ENCODE data around the gene ATG4A. TPM values are rescaled to one million over a fixed set of nuclear protein-coding genes. Genes with fewer than 3 reads are reported as not detected.
A peak's percentile ranks its signal among the peaks of the same experiment; 100 is the strongest.

Gene ATG4A
- total and polyA plus RNA-seq, 8 donors = 9.0 to 69.2 (median 19.1) TPM; not detected in 1

DNA sequence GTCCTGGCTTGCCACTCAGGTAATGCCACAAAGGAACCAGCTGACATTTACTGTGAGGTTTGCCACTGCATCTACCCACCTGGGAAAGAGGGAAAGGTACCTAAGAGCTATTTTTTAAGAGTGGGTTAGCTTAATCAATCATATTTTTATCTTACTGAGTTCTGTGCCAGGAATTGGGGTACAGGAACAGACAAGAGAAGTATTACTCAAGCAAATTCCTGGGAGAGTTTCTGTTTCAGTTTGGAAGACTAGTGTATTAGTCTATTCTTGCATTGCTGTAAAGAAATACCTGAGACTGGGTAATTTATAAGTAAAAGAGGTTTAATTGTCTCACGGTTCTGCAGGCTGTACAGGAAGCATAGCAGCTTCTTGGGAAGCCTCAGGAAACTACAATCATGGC lies 23.5 kb upstream of the ATG4A start:
- Histone ChIP-seq H3K27me3 (no peaks in the 10 kb centered on the region), H3K27ac (peak overlapping the region in 1 of 5 donors; percentile 40), H3K36me3 (peaks cover 0 to 6% (median 0%) of the 10 kb centered on the region in 4 donors), H3K4me3 (no peak overlapping the region), H3K9me3 (no peaks in the 10 kb centered on the region), H3K4me1 (peaks cover 0 to 2% (median under 1%) of the 10 kb centered on the region in 4 donors)
- TF ChIP-seq, protein P1, sequence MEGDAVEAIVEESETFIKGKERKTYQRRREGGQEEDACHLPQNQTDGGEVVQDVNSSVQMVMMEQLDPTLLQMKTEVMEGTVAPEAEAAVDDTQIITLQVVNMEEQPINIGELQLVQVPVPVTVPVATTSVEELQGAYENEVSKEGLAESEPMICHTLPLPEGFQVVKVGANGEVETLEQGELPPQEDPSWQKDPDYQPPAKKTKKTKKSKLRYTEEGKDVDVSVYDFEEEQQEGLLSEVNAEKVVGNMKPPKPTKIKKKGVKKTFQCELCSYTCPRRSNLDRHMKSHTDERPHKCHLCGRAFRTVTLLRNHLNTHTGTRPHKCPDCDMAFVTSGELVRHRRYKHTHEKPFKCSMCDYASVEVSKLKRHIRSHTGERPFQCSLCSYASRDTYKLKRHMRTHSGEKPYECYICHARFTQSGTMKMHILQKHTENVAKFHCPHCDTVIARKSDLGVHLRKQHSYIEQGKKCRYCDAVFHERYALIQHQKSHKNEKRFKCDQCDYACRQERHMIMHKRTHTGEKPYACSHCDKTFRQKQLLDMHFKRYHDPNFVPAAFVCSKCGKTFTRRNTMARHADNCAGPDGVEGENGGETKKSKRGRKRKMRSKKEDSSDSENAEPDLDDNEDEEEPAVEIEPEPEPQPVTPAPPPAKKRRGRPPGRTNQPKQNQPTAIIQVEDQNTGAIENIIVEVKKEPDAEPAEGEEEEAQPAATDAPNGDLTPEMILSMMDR (IDR thresholded peaks at IDR 0.05) = no peak
- no peak for TF ChIP-seq POLR2AphosphoS5 (IDR thresholded peaks at IDR 0.05)
- TF ChIP-seq POLR2A (IDR thresholded peaks at IDR 0.05) = no peak
- no peak for TF ChIP-seq EP300 (IDR thresholded peaks at IDR 0.05)
- no peak for DNase-seq
- WGBS, 5 donors = 42 to 64% (median 54%) methylated on average over 1 of the region's 1 CpG
- intact Hi-C loops (cut with DNase I; ENCODE audit: low total_unique reads) = no loop called here

DNA sequence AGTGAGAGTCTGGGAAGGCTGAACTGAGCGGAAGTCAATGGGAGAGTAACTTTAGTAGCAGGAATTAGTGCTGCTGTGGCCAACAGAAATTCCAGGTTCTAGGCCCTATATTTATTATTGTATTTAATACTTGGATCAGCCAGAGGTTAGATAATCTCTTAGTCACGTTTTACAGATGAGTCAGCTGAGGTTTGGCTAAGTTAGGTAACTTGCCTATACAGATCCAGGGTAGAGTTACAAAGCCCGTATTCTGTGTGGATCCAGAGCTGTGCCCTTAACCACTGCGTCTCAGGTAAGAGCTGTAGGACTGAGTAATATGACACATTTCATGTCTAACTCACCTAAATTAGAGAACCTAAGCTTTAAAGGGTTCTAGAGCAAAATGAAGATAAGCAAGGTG lies 20.7 kb upstream of the ATG4A start:
- Histone ChIP-seq H3K4me3 (no peak overlapping the region), H3K4me1 (no peaks in the 10 kb centered on the region), H3K27me3 (no peaks in the 10 kb centered on the region), H3K9me3 (no peaks in the 10 kb centered on the region), H3K27ac (no peak overlapping the region), H3K36me3 (peaks cover 0 to 27% (median 0%) of the 10 kb centered on the region in 4 donors)
- no peak for TF ChIP-seq EP300 (IDR thresholded peaks at IDR 0.05)
- TF ChIP-seq, protein P1 (IDR thresholded peaks at IDR 0.05) = no peak
- TF ChIP-seq POLR2A (IDR thresholded peaks at IDR 0.05) = no peak
- TF ChIP-seq POLR2AphosphoS5 (IDR thresholded peaks at IDR 0.05) = no peak
- DNase-seq = no peak
- intact Hi-C loops (cut with DNase I; ENCODE audit: low total_unique reads) = no loop called here
- 24 to 52% (median 40%) methylated on average over 4 of the region's 4 CpGs for WGBS, 5 donors

DNA sequence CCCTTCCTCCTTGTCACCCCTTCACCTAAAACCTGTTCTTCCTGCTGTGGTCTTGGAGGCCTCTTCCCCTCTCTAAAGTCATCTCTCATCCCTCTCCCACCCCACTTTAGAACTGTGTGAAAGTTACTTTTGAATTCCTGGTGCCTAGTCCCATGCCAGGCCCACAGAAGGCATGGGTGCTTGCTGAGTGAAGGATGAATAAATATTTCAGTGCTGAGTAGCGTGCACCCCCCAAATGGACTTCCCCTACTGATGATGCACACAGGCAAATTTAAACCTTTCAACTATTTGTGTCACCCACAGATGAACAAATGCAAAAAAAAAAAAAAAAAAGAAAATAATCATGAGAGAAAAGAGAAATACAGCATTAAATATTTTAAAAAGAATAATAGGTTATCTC lies 20.0 kb upstream of the ATG4A start:
- Histone ChIP-seq H3K36me3 (peaks cover 0 to 32% (median 2%) of the 10 kb centered on the region in 4 donors), H3K4me1 (no peaks in the 10 kb centered on the region), H3K27me3 (no peaks in the 10 kb centered on the region), H3K4me3 (no peak overlapping the region), H3K9me3 (no peaks in the 10 kb centered on the region), H3K27ac (no peak overlapping the region)
- intact Hi-C loops (cut with DNase I; ENCODE audit: low total_unique reads) = no loop called here
- 41 to 89% (median 80%) methylated on average over 1 of the region's 1 CpG for WGBS, 5 donors
- TF ChIP-seq POLR2A (IDR thresholded peaks at IDR 0.05) = no peak
- no peak for TF ChIP-seq POLR2AphosphoS5 (IDR thresholded peaks at IDR 0.05)
- TF ChIP-seq, protein P1 (IDR thresholded peaks at IDR 0.05) = no peak
- TF ChIP-seq EP300 (IDR thresholded peaks at IDR 0.05) = no peak
- DNase-seq = no peak

GRCh38 chrX:108072746-108073145 lies 18.8 kb upstream of the ATG4A start:
- no peak for DNase-seq
- TF ChIP-seq EP300 (IDR thresholded peaks at IDR 0.05) (no peak), POLR2AphosphoS5 (IDR thresholded peaks at IDR 0.05) (no peak), POLR2A (IDR thresholded peaks at IDR 0.05) (no peak)
- TF ChIP-seq, protein P1 (IDR thresholded peaks at IDR 0.05) = no peak
- 68 to 79% (median 77%) methylated on average over 5 of the region's 5 CpGs for WGBS, 5 donors
- H3K4me3 ChIP-seq = no peak overlapping the region
- H3K36me3 ChIP-seq = peaks cover 0 to 44% (median 7%) of the 10 kb centered on the region in 4 donors
- H3K27me3 ChIP-seq = no peaks in the 10 kb centered on the region
- H3K4me1 ChIP-seq = no peaks in the 10 kb centered on the region
- no peaks in the 10 kb centered on the region for H3K9me3 ChIP-seq
- no peak overlapping the region for H3K27ac ChIP-seq
- intact Hi-C loops (cut with DNase I; ENCODE audit: low total_unique reads) = no loop called here
